Activated CD8-positive, alpha-beta memory T cell treated with anti-CD3 and anti-CD28 coated beads for 1 hour (primary cell): Measurements from ENCODE around the gene TEDC1.
"Not testable (repeated sequence)": the region's sequence is repeated elsewhere in the genome, so short reads cannot be mapped to it uniquely, and the experiment has no call there.

ENCODE experiments used
- DNase-seq, 2 donors: peaks; one replicate each; pipeline ENCODE4 v3.0.0-alpha.2; 2020; ENCODE audit warnings: low read depth in 1 of 2; ENCODE audit errors: extremely low read depth in 1 of 2

TEDC1 gene

DNA sequence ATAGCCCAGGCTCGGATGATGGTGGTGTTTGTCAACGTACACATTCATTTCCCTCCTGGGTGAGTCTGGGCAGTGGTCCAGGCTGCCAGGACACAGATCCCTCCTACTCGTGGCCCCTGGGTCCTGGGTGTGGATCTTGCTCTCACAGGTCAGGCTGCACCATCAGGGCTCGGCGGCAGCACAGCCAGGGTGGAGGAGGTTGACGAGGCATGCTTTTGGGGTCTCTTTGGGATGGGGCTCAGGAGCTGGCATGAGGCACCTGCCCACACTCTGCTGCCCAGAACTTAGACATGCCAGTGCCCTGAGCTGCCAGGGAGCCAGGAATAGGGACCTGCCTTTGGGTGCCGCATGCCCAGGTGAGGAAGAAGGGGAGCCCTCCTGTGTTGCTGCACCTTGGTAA lies 45.0 kb downstream of the TEDC1 start:
- DNase-seq = no peak

- DNase-seq = no peak
Observed at GRCh38 chr14:105536691-105537579, 45.9 kb downstream of the TEDC1 start.

DNA sequence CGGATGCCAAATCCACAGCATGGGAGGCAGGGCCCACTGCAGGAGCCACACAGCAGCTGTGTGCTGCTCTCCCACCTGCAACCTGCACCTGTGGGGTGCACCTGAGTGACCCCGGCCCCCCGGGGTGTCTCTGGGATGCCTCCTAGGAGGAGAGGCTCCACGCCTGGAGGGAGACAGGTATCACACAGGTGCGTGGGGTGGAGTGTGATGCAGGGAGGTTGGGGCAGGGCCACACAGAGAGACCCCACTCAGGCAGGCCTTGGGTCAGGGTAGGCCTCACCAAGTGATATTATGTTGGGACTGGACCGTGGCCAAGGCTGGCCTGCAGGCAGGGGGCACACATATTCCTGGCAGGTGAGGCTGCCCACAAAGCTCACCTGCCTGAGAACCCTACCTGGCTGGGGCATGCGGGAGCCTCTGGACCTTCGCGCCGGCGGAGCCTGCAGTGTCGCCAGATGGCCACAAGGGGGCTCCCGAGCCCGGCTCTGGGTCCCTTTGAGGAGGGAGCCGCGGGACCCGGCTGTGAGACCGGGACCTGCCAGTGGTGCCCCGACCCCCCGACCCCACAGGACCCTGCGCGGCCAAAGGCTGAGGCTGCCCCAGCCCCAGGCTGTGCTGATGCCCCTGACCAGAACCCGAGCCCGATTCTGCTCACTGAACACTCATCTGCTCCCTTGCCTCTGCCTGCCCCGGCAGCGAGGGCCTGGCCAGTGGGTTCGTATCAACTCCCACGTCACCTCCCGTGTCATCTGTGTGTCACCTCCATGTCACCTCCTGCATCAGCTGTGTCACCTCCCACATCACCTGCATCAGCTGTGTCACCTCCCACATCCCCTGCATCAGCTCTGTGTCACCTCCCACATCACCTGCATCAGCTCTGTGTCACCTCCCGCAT lies 46.8 kb downstream of the TEDC1 start:
- DNase-seq = peak; percentile 23 to 64

DNA sequence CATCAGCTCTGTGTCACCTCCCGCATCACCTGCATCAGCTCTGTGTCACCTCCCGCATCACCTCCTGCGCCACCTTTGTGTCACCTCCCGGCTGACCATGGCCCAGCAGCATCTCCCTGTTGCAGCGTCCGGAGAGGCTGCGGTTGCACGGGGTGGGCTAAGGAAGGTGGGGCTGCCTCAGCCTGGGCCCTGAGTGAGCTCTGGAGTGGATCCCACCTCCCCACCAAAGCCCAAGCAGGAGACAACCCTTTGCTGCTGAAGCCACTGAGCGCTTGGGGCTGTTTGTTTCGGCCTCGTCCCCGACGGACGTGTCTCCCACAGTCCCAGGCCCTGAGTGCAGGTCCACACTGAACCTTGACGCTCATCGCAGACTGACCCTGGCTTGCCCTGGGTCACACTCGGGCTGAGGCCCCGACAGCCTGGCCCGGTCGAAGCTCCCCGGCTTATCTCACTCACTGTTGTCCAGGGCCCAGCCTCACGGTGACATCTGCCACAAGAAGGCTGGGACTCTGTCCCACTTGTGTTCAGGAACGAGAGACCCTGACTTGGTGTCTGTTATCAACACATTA lies 47.5 kb downstream of the TEDC1 start:
- DNase-seq = no peak

DNA sequence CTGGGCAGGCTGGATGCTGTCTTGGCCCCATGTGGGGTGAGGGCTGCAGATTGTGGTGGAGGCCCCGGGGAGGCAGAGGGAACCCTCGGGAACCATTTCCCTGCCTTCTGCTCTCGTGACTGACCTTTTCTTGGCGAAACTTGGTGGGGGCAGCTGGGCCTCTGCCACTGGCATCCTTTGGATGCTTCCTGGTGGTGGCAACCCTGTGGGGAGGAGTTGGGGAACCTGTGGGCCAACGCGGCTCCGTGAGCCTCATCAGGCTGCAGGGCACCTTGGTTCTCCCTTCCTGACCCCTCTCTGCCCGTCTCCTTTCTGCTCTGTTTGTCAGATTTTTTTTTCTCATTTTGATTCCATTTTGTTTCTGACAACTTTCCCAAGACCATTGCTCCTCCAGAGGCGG lies 49.8 kb downstream of the TEDC1 start:
- no peak for DNase-seq

- DNase-seq = no peak
Observed at GRCh38 chr14:105541218-105541875, 50.3 kb downstream of the TEDC1 start.

DNA sequence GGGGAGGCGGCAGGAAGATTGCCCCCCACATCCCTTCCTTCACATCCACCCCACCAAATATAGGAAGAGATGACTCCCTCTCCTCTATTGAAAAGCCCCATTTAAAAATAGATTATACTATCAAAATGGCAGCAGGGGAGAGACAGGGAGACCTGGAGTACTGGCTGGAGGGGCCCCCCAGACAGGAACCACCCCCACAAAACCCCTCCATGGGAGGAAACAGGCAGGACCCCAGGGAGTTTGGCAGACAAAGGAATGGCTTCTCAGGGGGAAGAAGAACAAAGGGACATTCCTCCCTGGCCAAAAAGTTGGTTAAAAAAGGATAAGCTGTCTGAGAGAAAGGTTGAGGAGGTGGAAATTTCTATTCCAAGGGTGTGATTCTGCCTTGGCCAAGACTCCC lies 54.6 kb downstream of the TEDC1 start:
- DNase-seq = not testable (repeated sequence)

GRCh38 chr14:105546410-105546809 lies 55.4 kb downstream of the TEDC1 start:
- not testable (repeated sequence) for DNase-seq

DNA sequence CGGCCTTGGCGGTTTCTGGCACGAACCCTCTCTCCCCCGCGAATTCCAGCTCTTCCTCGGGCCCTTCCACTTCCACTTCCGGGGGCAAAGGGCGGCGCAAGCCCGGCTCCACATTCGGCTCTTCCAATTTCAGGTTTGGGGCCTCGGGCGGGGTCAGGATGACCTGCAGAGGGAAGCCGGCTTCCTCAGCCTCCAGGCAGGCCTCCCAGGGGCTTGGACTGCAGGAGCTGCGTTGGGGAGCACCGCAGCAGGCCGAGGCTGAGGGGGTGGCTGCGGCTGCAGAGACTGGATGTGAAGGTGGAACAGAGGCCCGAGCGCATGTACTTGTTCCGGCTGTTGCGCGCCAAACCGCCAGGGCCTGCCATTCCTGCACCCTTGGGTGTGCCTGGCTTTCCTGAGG lies 56.0 kb downstream of the TEDC1 start:
- DNase-seq = not testable (repeated sequence)

DNA sequence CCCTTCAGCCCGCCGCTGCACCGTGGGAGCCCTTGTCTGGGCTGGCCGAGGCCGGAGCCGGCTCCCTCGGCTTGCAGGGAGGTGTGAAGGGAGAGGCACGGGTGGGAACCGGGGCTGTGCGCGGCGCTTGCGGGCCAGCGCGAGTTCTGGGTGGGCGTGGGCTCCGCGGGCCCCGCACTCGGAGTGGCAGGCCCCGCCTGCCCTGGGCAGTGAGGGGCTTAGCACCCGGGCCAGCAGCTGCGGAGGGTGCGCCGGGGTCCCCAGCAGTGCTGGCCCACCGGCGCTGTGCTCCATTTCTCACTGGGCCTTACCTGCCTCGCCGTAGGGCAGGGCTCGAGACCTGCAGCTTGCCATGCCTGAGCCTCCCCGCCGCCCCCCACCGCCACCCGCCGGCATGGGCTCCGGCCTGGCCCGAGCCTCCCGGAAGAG lies 56.7 kb downstream of the TEDC1 start:
- DNase-seq = no peak
